Right atrium auricular region (tissue), 2 donors: ENCODE results near the gene CLBA1. TPM values are rescaled to one million over a fixed set of nuclear protein-coding genes. Genes with fewer than 3 reads are reported as not detected.

Experiments
- DNase-seq: peaks from one replicate; pipeline ENCODE4 v3.0.0-alpha.2; 2019; ENCODE audit warnings: low spot score
- H3K27ac ChIP-seq, 2 donors: fragments of 200-600 bp; sonication (generic); 1 replicate in 1 of 2; 2 replicates in 1 of 2; pipeline ENCODE4 v1.5.1; 2016 to 2019
- H3K27me3 ChIP-seq, 2 donors: fragments of 200-600 bp; sonication (generic); one replicate each; pipeline versions ENCODE4 v1.5.1 to v1.6.0; 2017 to 2019
- H3K36me3 ChIP-seq: fragments of 200-600 bp; sonication (generic); one replicate; pipeline ENCODE4 v1.5.1; 2016
- H3K4me1 ChIP-seq, 2 donors: fragments of 200-600 bp; sonication (generic); one replicate each; pipeline versions ENCODE4 v1.5.1 to v1.6.0; 2017 to 2019
- H3K4me3 ChIP-seq, 2 donors: fragments of 200-600 bp; sonication (generic); 1 replicate in 1 of 2; 2 replicates in 1 of 2; pipeline ENCODE4 v1.5.1; 2017 to 2019; ENCODE audit warnings: mild to moderate bottlenecking in 1 of 2, moderate library complexity in 1 of 2
- H3K9me3 ChIP-seq, 2 donors: fragments of 200-600 bp; sonication (generic); one replicate each; pipeline ENCODE4 v1.5.1; 2019
- CTCF ChIP-seq, 2 donors: fragments of 200-600 bp; sonication (generic); IDR thresholded peaks; one replicate each; pipeline ENCODE4 v1.5.1; 2019; ENCODE audit warnings: antibody characterized with exemption in 2 of 2
- total RNA-seq, 2 donors: library from RNA; depleted of rRNA; stranded (reverse); fragments of >200 nt; gene quantifications; one replicate each; pipeline ENCODE4 v1.1.0, GENCODE V29; 2016

CLBA1 gene
- total RNA-seq, 2 donors from 2014 or later = 2.0 to 2.2 TPM

GRCh38 chr14:104989951-104990303 is 4.3 kb downstream of the CLBA1 start:
- no peak for DNase-seq
- peaks cover 10% of the 10 kb centered on the region for H3K36me3 ChIP-seq

GRCh38 chr14:104991896-104992230 is 6.3 kb downstream of the CLBA1 start:
- DNase-seq = no peak
- TF ChIP-seq CTCF (IDR thresholded peaks at IDR 0.05) = no peak

More at GRCh38 chr14:104989951-104990303, 4.3 kb downstream of the CLBA1 start:
- H3K4me3 ChIP-seq = no peak overlapping the region
- H3K9me3 ChIP-seq = no peaks in the 10 kb centered on the region
- H3K4me1 ChIP-seq = peaks cover 0 to 15% of the 10 kb centered on the region in 2 donors
- no peak overlapping the region for H3K27ac ChIP-seq
- TF ChIP-seq CTCF (IDR thresholded peaks at IDR 0.05) = no peak
- H3K27me3 ChIP-seq = no peaks in the 10 kb centered on the region

GRCh38 chr14:104992501-104992900 is 6.9 kb downstream of the CLBA1 start:
- TF ChIP-seq CTCF (IDR thresholded peaks at IDR 0.05) = no peak
- H3K36me3 ChIP-seq = peaks cover 10% of the 10 kb centered on the region
- no peaks in the 10 kb centered on the region for H3K9me3 ChIP-seq
- no peak for DNase-seq
- H3K4me3 ChIP-seq = no peak overlapping the region
- no peaks in the 10 kb centered on the region for H3K4me1 ChIP-seq
- no peak overlapping the region for H3K27ac ChIP-seq
- no peaks in the 10 kb centered on the region for H3K27me3 ChIP-seq

More at GRCh38 chr14:104991896-104992230, 6.3 kb downstream of the CLBA1 start:
- H3K27ac ChIP-seq = no peak overlapping the region
- peaks cover 10% of the 10 kb centered on the region for H3K36me3 ChIP-seq
- H3K27me3 ChIP-seq = no peaks in the 10 kb centered on the region
- peaks cover 0 to 2% of the 10 kb centered on the region in 2 donors for H3K4me1 ChIP-seq
- no peaks in the 10 kb centered on the region for H3K9me3 ChIP-seq
- no peak overlapping the region for H3K4me3 ChIP-seq

- Histone ChIP-seq H3K4me3 (no peak overlapping the region), H3K36me3 (peaks cover 10% of the 10 kb centered on the region)
- DNase-seq = no peak
Observed at GRCh38 chr14:104993306-104993705, 7.7 kb downstream of the CLBA1 start.

GRCh38 chr14:104993808-104994591 is 8.4 kb downstream of the CLBA1 start:
- DNase-seq = no peak
- no peak overlapping the region for H3K4me3 ChIP-seq

More at GRCh38 chr14:104993306-104993705, 7.7 kb downstream of the CLBA1 start:
- Histone ChIP-seq H3K9me3 (no peaks in the 10 kb centered on the region), H3K27ac (no peak overlapping the region), H3K4me1 (no peaks in the 10 kb centered on the region), H3K27me3 (no peaks in the 10 kb centered on the region)
- TF ChIP-seq CTCF (IDR thresholded peaks at IDR 0.05) = no peak

More at GRCh38 chr14:104993808-104994591, 8.4 kb downstream of the CLBA1 start:
- Histone ChIP-seq H3K27me3 (no peaks in the 10 kb centered on the region), H3K36me3 (peaks cover 10% of the 10 kb centered on the region), H3K27ac (no peak overlapping the region), H3K4me1 (no peaks in the 10 kb centered on the region), H3K9me3 (no peaks in the 10 kb centered on the region)
- no peak for TF ChIP-seq CTCF (IDR thresholded peaks at IDR 0.05)
